ENCODE measurements around the gene COLGALT1.
"Not testable (repeated sequence)": the region's sequence is repeated elsewhere in the genome, so short reads cannot be mapped to it uniquely, and the experiment has no call there.

The COLGALT1 gene

DNA sequence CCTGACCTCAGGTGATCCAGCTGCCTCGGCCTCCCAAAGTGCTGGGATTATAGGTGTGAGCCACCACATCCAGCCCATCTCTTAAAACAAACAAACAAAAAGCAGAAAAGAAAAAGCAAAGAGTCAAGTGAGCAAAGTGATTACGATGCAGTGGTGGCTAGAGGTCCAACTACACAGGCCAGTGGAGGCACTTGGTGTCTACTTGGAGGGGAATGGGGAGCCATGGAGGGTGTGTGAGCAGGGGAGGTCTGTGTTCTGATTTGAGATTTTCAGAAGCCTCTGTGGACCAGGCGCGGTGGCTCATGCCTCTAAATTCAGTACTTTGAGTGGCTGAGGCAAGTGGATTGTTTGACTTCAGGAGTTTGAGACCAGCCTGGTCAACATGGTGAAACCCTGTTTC lies 6.6 kb downstream of the COLGALT1 start:
- no peak for DNase-seq (ENCODE audit: low read depth)

DNA sequence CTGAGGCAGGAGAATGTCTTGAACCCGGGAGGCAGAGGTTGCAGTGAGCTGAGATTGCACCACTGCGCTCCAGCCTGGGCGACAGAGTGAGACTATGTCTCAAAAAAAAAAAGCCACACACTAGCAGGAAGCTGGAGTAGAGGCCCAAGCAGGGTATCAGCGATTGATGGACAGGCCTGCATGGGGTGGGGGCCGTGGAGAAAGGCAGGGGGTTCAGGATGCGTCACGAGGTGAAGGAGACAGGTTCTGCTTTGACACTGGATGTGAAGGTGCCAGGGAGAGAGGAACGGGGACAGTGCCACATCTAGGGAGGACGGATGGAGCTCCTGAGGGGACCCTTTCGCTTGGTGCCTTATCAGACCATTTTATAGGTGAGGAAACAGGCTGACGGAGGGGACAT lies 7.1 kb downstream of the COLGALT1 start:
- DNase-seq (ENCODE audit: low read depth) = no peak

DNA sequence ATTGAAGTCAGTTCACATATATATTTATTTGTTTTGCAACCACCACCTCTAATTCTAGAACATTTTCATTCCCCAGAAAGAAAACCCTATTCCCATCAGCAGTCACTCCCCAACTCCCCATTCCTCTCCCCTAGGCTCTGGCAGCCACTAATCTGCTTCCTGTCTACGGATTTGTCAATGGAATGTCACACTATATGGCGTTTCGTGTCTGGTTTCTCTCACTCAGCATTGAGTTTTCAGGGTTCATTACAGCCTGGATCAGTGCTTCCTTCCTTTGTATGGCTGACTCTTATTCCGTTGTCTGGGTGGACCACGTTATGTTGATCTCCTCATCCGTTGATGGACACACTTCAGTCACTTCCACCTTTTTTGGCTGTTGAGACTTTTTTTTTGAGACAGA lies 9.3 kb downstream of the COLGALT1 start:
- DNase-seq (ENCODE audit: low read depth) = no peak

GRCh38 chr19:17565611-17566010 lies 10.2 kb downstream of the COLGALT1 start:
- no peak for DNase-seq (ENCODE audit: low read depth)

- DNase-seq (ENCODE audit: low read depth) = no peak
Observed at GRCh38 chr19:17567940-17568339, 12.5 kb downstream of the COLGALT1 start.

- not testable (repeated sequence) for DNase-seq (ENCODE audit: low read depth)
Observed at GRCh38 chr19:17570291-17570690, 14.8 kb downstream of the COLGALT1 start.

DNA sequence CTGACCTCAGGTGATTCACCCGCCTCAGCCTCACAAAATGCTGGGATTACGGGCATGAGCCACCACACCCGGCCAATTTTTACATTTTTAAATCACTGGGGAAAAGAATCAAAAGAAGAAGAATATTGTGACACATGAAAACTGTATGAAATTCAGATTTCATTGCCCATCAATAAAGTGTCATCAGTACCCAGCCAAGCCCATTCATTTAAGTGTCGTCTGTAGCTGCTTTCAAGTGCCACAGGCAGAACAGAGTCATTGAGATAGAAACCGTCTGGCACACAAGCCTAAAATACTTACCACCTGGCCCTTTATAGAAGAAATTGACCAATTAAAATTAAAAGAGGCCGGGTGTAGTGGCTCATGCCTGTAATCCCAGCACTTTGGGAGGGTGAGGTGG lies 15.3 kb downstream of the COLGALT1 start:
- DNase-seq (ENCODE audit: low read depth) = no peak

- DNase-seq (ENCODE audit: low read depth) = no peak
Observed at GRCh38 chr19:17572638-17573037, 17.2 kb downstream of the COLGALT1 start.

GRCh38 chr19:17575871-17576757 lies 20.7 kb downstream of the COLGALT1 start:
- no peak for DNase-seq (ENCODE audit: low read depth)

DNA sequence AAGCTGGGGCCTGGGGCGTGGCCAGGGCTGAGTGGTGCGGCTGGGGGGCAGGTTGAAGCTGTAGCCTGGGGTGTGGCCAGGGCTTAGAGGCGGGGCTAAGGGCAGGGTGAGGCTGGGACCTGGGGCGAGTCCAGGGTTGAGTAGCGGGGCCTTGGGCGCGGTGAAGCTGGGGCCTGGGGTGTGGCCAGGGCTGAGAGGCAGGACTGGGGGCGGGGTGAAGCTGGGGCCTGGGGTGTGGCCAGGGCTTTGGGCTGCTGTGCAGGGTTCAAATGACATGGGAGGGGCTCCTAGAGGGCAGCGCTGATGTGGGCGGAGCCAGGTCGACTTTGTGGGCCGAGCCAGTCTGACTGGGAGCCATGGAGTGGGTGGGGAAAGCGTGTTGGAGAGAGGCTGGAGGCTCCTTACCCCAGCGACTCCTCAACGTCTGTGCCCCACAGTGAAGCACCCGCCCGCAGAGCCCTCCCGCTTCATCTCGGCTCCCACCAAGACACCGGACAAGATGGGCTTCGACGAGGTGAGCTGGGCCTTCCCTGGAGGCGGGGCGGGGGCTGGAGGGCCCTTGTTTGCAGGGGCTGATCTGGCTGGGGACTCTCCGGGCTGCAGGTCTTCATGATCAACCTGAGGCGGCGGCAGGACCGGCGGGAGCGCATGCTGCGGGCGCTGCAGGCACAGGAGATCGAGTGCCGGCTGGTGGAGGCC lies 21.5 kb downstream of the COLGALT1 start:
- peak; percentile 39 for DNase-seq (ENCODE audit: low read depth)

- no peak for DNase-seq (ENCODE audit: low read depth)
Observed at GRCh38 chr19:17577457-17578097, 22.1 kb downstream of the COLGALT1 start.

DNA sequence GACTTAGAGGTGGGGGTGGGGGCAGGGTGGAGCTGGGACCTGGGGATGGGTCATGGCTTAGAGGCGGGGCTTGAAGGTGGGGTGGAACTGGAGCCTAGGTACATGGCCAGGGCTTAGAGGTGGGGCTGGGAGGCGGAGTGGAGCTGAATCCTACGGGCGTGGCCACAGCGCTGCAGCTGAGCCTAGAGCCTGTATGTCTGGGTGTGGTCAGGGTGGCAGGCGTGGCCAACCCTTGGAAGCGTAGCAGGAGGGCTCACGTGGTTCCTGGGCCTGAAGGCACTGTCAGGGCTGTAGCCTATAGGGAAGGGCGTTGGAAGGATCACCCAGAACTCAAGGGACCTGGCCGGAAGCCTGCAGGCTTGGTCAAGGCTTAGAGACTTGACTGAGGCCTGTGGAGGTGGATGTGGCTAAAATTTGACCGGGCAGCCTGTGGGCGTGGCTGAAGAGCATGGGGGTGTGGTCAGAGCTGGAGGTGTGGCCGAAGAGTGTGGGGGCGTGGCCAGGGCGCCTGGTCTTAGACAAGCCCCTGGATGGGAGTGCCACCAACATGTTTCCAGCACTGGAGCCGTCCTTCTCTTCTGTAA lies 24.3 kb downstream of the COLGALT1 start:
- DNase-seq (ENCODE audit: low read depth) = peak; percentile 70

- DNase-seq (ENCODE audit: low read depth) = no peak
Observed at GRCh38 chr19:17580470-17581144, 25.2 kb downstream of the COLGALT1 start.

GRCh38 chr19:17581211-17581874 lies 25.9 kb downstream of the COLGALT1 start:
- DNase-seq (ENCODE audit: low read depth) = no peak

GRCh38 chr19:17582613-17583012 lies 27.2 kb downstream of the COLGALT1 start:
- DNase-seq (ENCODE audit: low read depth) = no peak

GRCh38 chr19:17584132-17584531 lies 28.7 kb downstream of the COLGALT1 start:
- no peak for DNase-seq (ENCODE audit: low read depth)

DNA sequence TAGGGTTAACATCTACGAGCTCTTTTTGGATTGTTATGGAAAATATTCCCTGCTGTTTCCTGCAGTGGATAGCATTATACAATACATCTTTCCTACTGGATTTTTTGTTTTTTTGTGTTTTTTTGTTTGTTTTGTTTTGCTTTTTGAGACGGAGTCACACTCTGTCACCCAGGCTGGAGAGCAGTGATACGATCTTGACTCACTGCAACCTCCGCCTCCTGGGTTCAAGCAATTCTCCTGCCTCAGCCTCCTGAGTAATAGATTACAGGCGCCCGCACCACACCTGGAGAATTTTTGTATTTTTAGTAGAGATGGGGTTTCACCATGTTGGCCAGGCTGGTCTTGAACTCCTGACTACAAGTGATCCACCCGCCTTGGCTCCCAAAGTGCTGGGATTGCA lies 29.9 kb downstream of the COLGALT1 start:
- DNase-seq (ENCODE audit: low read depth) = not testable (repeated sequence)

GRCh38 chr19:17590866-17591265 lies 35.4 kb downstream of the COLGALT1 start:
- DNase-seq (ENCODE audit: low read depth) = no peak

- not testable (repeated sequence) for DNase-seq (ENCODE audit: low read depth)
Observed at GRCh38 chr19:17594296-17594695, 38.8 kb downstream of the COLGALT1 start.

GRCh38 chr19:17598063-17598462 lies 42.6 kb downstream of the COLGALT1 start:
- DNase-seq (ENCODE audit: low read depth) = not testable (repeated sequence)

GRCh38 chr19:17598953-17599352 lies 43.5 kb downstream of the COLGALT1 start:
- DNase-seq (ENCODE audit: low read depth) = no peak
